ENCODE measurements around the gene IFT122.
"Not testable (repeated sequence)": the region's sequence is repeated elsewhere in the genome, so short reads cannot be mapped to it uniquely, and the experiment has no call there.

IFT122 gene

GRCh38 chr3:129498603-129499488 is 58.8 kb downstream of the IFT122 start:
- DNase-seq, result not testable (repeated sequence)

GRCh38 chr3:129499604-129500333 is 59.7 kb downstream of the IFT122 start:
- DNase-seq, result not testable (repeated sequence)

GRCh38 chr3:129500334-129500658 is 60.3 kb downstream of the IFT122 start:
- no peak for DNase-seq

- no peak for DNase-seq
Measured at GRCh38 chr3:129501630-129502029, 61.6 kb downstream of the IFT122 start.

- DNase-seq, result peak; percentile 32
Measured at GRCh38 chr3:129502641-129503408, 62.8 kb downstream of the IFT122 start.

GRCh38 chr3:129503471-129504291 is 63.7 kb downstream of the IFT122 start:
- DNase-seq, result peak; percentile 32

GRCh38 chr3:129504471-129505100 is 64.6 kb downstream of the IFT122 start:
- no peak for DNase-seq

- no peak for DNase-seq
Measured at GRCh38 chr3:129505341-129505740, 65.3 kb downstream of the IFT122 start.

GRCh38 chr3:129506231-129506742 is 66.3 kb downstream of the IFT122 start:
- DNase-seq, result peak; percentile 32

GRCh38 chr3:129507181-129507831 is 67.3 kb downstream of the IFT122 start:
- DNase-seq, result no peak

GRCh38 chr3:129512595-129512994 is 72.6 kb downstream of the IFT122 start:
- no peak for DNase-seq

- DNase-seq, result no peak
Measured at GRCh38 chr3:129513705-129514104, 73.7 kb downstream of the IFT122 start.

- DNase-seq, result no peak
Measured at GRCh38 chr3:129514110-129514509, 74.1 kb downstream of the IFT122 start.

- DNase-seq, result no peak
Measured at GRCh38 chr3:129514563-129514962, 74.5 kb downstream of the IFT122 start.

GRCh38 chr3:129515108-129515820 is 75.2 kb downstream of the IFT122 start:
- DNase-seq, result not testable (repeated sequence)

GRCh38 chr3:129515821-129516432 is 75.9 kb downstream of the IFT122 start:
- DNase-seq, result not testable (repeated sequence)

GRCh38 chr3:129517516-129517915 is 77.5 kb downstream of the IFT122 start:
- no peak for DNase-seq

- DNase-seq, result no peak
Measured at GRCh38 chr3:129518038-129518561, 78.1 kb downstream of the IFT122 start.

GRCh38 chr3:129518581-129518980 is 78.6 kb downstream of the IFT122 start:
- DNase-seq, result no peak

- no peak for DNase-seq
Measured at GRCh38 chr3:129519449-129519848, 79.4 kb downstream of the IFT122 start.

Data from NCI-H345 (cell line).